GM19395 (cell line): ENCODE data around the gene PRKCA.

Source experiments
- ATAC-seq: cut with Tn5 transposase; IDR thresholded peaks from one replicate; pipeline ENCODE4 v1.9.1; 2021; ENCODE audit warnings: mild to moderate bottlenecking, moderate library complexity; ENCODE audit not compliant: unreplicated experiment

PRKCA gene

DNA sequence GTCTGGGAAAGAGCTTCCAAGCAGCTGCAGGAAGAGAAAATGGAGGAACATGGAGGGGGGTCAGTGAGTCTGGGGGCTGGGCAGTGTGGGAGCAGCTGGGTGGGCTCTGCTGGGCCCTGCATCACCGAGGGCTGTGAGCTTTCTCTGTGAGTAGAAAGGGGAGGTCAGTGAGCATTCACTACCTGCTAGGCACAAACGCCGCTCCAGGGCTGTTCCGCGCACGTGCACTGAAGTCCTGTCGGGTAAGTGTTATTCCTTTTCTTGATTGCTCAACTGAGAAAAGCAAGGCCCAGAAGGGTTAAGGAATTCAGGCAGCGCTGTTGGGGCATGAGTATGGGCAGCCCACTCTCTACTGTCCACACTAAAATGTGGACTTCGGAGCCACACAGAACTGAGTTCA lies 537.2 kb downstream of the PRKCA start:
- no peak for ATAC-seq

DNA sequence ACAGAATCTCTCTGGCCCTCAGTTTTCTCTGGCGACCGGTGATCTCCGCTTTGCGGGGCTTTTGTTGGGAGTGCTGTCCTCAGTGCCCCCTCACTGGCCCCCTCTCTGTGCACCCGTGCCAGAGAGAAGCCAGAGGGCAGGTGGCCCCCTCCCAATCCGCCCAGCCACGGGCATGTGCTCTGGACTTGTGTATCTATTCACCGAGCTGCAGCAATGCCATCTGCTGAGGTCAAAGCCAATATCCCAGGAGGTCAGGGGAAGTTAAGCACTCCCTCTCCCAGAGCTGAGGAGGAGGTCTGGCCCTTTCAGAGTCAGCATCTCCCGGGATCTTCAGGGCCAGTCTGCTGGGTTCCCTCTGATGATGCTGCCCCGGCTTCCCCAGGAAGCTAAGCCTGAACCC lies 537.6 kb downstream of the PRKCA start:
- ATAC-seq: no peak

DNA sequence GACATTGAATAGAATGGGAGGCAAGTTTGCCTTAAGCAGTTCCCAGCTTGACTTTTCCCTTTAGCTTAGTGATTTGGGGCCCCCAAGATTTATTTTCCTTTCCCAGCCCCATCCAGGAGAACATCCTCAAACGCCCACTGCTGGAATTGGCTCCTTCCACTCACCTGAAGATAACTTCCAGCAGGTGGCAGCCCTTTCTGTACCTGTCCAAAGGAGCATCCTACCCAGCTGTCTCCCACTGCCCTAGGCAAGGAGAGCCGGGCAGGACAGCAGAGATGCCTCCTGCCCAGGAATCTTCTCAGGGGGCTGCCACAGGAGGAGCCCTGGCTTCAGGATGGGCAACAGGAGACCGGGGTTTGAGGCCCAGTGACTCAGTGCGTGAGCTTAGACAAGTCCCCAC lies 538.9 kb downstream of the PRKCA start:
- ATAC-seq: no peak

DNA sequence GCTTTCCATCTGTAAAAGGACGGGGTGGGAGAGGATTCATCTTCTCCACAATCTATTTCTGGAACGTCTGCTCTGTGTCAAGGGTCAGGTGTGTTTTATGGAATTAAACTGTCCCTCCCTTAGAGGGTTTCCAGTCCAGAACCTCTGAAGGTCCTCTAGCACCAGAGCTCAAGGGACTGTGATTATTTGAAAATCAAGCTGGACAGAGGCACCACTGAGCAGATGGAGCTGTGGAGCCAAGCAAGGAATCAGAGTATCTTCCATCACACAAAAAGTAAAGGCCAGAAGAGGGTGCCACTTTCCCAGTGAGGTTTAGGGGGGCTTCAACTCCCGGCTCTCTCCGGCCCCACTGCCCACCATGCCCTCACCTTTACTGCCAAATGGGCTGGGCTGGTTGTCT lies 539.3 kb downstream of the PRKCA start:
- ATAC-seq: no peak

DNA sequence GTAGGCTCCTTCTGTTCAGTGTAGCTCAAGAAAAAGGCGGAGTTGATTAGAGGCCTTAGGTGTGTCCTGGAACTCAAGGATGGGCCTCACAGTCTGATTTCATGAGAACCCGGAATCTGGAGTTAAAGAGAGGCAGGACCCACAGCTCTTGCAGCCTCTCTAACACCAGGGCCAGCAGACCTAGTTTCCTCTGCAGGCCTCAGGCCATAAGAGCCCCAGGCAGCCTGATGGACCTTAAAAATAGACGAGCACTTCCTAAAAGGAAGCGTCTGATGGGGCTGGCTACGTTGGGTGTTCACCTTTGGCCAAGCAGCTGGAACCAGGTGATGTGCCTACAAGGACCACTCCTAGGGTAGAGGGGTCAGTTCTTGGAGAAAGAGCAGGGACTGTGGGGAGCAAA lies 540.1 kb downstream of the PRKCA start:
- ATAC-seq: no peak

DNA sequence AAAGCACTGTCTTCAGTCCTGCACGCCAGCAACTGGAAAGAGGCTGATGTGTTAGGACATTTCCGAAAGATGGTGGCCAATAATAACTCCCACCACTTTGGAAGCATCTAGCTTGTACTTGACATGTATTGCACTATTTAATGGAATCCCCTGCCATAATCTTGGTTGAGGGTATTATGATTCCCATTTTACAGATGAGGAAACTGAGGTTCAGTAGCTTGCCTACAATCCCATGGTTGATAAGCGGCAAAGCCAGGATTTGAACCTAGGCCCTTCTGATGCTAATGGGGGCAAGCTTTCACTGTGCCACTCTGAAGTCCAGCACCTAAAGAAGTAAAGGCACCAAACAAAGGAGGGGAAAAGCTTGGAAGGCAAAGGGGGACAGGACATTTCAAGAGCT lies 540.5 kb downstream of the PRKCA start:
- no peak for ATAC-seq

DNA sequence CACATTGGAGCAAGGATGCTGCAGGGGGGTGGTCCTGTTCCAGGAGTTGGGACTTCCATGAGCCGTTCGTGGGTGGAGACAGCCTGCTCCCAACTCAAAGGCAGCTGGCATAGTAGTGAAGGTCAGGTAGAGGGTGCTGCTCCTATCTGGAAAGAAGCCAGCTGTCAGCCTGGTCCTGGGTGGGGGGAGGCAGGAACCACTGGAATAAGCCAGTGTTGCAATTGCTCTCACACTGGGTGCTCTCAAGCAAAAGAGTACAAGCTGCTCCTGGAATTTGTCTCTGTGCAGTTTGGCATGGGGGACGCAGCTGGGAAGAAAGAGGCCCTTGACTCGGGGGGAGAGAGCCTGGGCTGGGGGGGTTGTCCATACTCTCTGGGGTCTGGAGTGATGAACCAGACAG lies 541.2 kb downstream of the PRKCA start:
- ATAC-seq: no peak

DNA sequence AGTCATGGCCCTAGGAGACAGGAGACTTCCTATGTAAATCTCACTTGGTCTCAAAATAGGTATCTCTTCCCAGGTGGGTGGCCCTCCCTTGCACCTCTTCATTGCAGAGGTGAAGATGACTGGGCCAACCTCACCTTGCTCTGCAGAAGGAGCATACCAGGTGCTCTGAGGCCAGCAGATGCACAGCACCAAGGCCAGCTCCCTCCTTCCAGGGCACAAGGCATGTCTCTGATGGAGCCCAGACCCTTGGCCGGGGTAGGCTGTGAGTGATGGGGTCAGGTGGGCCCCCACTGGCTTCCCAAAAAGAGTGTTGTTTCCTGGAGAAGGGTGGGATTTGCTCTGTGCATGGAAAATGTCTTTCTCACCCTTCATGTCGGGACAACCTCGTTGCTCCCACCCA lies 545.3 kb downstream of the PRKCA start:
- no peak for ATAC-seq

DNA sequence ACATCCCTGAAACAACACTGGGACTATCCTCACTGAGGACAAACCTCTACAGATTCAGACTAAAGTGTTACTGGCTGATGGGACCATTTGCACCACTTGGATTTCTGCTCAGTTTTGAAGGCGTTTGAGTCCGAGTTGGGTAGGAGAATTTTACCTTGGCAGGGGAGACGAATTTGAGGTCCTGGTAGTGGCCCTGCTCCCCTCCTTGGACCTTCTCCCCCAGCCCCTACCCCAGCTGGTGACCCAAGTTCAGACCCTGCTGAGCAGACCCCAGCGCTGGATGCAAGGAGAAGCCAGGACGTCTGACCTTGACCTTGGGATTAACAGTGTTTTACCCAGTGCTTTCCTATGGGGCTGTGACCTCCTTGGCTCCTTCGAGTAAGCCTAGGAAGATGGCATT lies 546.1 kb downstream of the PRKCA start:
- no peak for ATAC-seq

DNA sequence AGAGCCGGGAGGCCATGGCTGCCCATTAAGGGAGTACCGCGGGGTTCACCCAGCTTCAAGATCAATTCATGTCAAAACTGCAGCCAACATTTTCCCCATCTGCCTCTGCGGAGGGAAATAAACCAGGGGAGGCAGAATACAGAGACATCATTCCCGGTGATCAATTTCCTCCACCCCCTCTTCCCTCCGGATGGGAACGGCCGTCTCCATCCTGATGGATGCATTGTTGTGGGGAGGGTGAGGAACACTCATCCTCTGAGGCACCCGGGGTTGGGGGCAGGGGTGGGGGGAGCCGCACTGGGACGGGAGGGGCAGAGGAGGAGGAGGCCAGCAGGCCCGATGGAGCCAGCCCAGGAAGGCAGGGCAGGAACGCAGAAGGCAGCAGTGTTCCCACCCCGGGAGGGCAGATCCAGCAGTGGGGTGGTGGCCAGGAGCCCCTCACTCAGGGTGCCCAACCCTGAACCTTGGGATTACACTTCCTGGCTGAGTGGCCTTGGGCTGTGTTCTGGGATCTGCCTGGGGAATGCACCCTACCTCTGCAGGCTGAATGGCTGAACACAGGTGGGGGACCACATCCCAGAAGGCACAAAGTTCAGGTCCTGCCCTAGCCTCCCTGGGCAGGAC lies 546.7 kb downstream of the PRKCA start:
- no peak for ATAC-seq

DNA sequence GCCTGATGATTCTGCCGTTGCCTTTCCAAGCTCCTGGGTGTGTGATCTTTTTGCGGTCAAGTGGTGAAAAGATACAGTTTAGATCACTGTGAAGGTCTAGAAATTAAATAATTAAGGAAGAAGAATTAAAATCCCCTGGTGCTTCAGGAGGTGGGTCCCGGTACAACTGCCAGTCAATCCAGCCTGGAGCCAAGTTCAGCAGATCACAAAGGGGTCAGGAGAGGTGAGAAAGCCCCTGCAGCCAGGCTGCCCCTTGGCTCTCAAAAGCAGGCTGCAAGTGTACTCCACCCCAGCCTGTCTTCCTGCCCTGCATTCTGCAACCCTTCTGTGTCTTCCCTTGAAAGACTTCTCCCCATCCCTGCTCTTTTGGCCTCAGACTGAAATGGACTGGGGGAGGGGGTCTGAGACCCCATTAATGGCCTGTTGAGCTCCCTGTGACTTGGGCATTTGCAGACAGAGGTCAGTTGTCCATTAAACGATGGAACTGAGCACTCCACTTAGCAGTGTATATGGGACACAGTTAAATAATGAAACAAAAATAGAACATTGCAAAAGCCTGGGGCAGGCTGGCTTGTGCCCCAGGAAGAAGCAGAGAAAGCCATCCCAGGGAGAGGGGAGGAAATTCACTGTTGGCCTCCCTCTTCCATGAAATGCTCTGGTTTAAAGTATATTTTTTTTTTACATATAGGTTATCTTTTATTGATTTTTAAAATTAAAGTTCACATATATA lies 547.6 kb downstream of the PRKCA start:
- no peak for ATAC-seq

DNA sequence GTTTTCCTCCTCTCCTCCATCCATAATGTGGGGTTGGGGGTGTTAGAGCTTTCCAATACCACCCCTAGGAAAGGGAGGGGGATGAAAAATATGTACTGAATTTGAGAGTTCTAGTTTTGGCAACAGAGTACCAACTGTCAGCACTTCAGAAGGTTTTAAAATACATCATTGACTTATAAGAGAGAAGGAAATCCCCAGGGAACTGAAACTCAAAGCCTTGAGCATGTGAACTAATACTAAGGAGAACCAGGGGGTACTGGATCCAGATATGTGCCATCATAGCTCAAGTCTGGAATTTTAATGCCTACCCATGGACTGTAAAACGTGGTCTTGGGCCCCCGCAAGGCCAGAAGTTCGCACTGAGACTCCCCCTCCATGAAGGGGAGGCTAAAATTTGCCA lies 548.3 kb downstream of the PRKCA start:
- no peak for ATAC-seq

DNA sequence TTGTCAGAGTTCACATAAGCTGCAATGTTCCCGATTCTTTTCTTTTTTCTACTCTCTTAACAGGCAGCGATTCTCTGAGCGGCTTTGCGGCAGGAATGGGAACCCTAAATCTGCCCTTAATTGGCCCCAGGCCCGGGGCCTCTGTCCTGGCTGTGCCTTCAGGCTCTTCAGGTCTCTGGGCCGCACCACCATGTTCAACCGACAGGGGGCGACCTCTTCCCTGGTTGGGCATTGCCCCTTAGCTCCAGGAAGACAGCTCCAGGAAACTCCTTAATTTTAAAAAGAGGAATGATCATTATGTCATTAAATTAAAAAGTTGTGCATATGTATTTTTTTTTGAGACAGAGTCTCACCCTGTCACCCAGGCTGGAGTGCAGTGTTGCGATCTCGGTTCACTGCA lies 552.8 kb downstream of the PRKCA start:
- no peak for ATAC-seq

DNA sequence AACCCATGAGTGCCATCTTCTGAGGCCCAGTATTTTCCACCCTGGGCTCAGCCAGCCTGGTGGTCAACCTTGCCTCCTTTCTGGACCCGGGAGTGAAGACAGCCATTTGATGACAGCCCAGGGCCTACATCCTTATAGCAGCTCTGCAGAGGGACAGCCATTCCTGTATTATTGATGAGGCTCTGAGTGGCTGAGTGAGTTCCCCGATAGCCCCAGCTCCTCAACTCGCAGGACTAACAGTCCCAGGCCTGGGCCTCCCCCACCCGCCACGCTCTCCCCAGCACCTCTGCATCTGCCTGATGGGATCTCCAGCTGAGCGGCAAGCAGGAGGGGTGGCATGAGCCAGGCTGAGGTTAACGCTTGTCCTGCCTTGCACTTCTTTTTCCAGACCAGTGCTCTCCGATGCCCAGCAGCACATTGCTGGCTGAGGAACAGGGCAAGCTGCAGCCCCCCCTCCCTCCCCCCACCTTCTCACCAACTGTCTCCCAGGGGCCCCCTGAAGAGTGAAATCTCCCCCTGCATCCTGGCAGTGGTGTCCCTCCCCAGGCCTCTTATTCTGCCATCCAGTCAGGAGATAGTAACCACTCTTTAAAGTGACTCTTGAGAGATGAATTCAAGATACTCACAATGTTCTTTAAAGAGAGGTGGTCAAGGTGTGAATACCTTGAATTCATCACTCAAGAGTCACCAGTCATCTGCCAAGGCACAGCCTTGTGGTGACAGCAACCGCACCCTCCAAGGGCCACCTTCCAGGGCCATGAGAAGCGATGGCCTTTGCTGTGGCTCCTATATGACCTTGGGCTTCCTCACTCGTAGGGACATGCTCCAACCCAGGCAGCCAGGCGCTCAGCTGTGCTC lies 556.0 kb downstream of the PRKCA start:
- ATAC-seq: no peak

DNA sequence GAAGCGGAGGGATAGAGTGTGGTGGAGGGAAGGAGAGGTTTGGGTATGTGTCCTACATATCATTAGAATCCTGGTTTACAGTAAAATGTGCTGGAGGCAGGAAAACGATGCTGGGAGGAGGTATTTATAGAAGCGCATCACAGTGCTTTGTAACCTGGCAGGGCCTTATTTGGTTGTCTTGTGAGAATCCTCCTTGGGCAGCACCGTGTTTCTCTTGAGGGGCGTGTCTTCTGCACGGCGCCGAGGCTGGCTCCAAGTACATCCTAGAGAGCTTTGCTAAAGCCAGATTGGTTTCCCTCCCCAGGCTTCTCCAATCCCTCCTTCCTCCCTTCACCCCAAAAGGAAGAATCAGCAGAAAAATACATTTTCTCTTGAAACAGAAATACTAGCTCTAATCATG lies 556.9 kb downstream of the PRKCA start:
- ATAC-seq: no peak

DNA sequence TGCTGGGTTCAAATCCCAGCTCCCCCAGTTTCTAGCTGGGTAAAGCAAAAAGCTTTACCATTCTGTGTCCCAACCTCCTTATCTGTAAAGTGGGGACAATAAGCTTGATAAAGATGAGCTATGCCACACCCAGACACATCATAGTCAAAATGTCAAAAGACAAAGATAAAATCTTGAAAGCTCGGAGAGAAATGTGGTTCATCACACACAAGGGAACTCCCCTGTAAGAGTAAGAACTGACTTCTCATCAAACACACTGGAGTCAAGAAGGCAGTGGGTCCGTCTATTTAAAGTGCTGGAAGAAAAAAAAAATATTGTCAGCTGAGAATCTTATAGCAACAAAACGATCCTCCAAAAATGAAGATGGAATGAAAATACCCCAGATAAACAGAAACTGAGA lies 557.8 kb downstream of the PRKCA start:
- no peak for ATAC-seq
